NOMO-1 treated with dmso at 0.1 percent for 144 hours (cell line): ENCODE measurements around the gene MOK.

ENCODE experiments used
- DNase-seq: peaks from one replicate; lab custom pipeline; 2025; ENCODE audit not compliant: unreplicated experiment; lab: John Stamatoyannopoulos, UW

The MOK gene

DNA sequence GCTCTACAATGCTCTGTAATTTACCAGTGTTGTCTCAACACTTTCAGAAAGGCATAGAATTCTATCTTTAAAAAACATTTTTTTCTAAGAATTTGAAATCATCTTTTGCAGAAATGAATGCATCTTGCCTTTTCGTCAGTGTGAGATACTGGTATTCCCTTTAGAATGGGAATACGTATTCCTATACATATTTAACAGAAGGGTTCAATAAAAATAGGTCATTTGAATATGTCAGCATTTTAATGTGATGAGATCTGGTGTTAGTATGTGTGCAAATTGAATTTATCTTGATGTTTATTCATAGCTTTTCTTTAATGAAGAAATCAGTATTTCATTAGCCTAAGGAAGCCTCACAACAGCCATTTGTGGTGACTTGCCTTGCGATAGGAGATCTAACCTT is 121.1 kb downstream of the MOK start:
- no peak for DNase-seq

- no peak for DNase-seq
These were observed 121.9 kb downstream of the MOK start for GRCh38 chr14:102182936-102183619.

GRCh38 chr14:102182190-102182589 is 122.8 kb downstream of the MOK start:
- no peak for DNase-seq

DNA sequence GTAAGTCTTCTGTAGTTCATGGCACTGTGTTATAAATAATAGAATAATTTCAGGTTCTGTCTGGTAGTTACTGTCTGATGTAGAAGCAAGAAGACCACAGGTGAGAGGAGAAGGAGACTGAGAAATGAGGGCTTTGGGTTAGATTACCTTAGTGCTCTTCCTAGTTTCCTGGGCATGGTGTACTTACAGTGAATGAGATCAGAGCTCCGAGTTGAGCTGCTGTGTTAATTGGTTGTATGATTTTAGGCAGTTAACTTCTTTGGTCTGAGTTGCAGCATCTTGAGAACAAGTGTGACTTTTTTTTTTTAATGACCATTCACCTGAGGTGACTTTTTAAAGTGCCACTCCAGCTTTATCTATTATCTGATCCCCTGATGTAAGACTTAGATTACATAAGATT is 123.8 kb downstream of the MOK start:
- DNase-seq = no peak

GRCh38 chr14:102180248-102180998 is 124.5 kb downstream of the MOK start:
- DNase-seq = no peak
